ENCODE data around the gene TBC1D2.

DNA sequence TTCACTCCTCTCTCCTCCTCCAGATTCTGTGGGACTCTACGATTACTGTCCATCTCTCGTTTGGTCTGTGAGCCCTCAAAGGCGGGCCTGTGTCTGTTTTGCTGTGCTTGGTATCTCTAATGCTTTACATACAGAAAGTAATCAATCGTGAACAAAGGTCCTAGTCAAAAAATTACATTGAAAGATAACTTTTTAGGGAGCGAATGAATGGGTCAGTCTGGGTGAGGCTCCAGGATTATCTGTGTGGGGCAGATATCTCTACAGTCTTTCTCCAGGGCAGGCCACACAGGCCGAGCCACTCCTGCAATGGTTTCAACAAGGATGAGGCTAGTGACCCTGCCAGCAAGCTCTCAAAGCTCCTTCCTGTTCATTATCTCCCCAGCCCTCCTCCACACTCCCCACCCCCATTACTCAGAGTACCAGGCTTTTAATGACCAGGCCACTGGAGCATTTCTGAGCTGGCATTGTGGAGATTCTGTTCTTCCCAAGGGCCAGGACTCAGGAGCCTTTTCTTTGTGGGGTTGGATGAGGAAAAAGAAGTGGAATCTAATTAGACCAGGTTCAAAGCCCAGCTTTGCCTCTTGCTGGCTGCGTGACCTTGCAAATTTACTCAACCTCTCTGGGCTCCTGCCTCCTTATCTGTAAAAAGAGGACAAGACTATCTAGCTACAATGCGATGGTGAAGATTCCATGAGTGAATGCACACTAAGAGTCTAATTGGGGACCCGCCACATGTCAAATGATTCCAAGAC, 73.2 kb downstream of the TBC1D2 start:
- no peak for TF ChIP-seq POLR2AphosphoS5 (IDR thresholded peaks at IDR 0.05)
- TF ChIP-seq, protein P1, sequence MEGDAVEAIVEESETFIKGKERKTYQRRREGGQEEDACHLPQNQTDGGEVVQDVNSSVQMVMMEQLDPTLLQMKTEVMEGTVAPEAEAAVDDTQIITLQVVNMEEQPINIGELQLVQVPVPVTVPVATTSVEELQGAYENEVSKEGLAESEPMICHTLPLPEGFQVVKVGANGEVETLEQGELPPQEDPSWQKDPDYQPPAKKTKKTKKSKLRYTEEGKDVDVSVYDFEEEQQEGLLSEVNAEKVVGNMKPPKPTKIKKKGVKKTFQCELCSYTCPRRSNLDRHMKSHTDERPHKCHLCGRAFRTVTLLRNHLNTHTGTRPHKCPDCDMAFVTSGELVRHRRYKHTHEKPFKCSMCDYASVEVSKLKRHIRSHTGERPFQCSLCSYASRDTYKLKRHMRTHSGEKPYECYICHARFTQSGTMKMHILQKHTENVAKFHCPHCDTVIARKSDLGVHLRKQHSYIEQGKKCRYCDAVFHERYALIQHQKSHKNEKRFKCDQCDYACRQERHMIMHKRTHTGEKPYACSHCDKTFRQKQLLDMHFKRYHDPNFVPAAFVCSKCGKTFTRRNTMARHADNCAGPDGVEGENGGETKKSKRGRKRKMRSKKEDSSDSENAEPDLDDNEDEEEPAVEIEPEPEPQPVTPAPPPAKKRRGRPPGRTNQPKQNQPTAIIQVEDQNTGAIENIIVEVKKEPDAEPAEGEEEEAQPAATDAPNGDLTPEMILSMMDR (IDR thresholded peaks at IDR 0.05): no peak

All from gastroesophageal sphincter (tissue), 3 donors.